ENCODE data around the gene IDH3B. TPM values are rescaled to one million over a fixed set of nuclear protein-coding genes. Genes with fewer than 3 reads are reported as not detected.

IDH3B gene
- polyA plus RNA-seq, 3 donors, result 102 to 224 (median 103) TPM

GRCh38 chr20:2698912-2699311 lies 34.9 kb upstream of the IDH3B start:
- H3K27ac ChIP-seq (ENCODE audit: low read depth in 1 of 2, low read length in 2 of 2), result no peak overlapping the region
- no peaks in the 10 kb centered on the region for H3K79me2 ChIP-seq (ENCODE audit: insufficient read depth, low read length)
- no peak overlapping the region for H3K4me3 ChIP-seq (replicated peaks in 1 of 3; ENCODE audit: low read depth in 2 of 3, low read length in 3 of 3)
- DNase-seq, result no peak
- Mint-ChIP-seq H3K36me3 (no peaks in the 10 kb centered on the region), H3K27me3 (ENCODE audit: low read depth in 3 of 3) (peaks cover 34 to 58% (median 45%) of the 10 kb centered on the region in 3 donors), H3K4me3 (peak overlapping the region in 1 of 2 donors; percentile 49), H3K27ac (peak overlapping the region in 1 of 7 donors; percentile 74), H3K9me3 (peaks cover 0 to 17% (median 11%) of the 10 kb centered on the region in 7 donors), H3K4me1 (no peaks in the 10 kb centered on the region)
- no peaks in the 10 kb centered on the region for H3K4me1 ChIP-seq (ENCODE audit: control insufficient read depth in 1 of 2, insufficient read depth in 2 of 2, low read length in 2 of 2)
- intact Hi-C loops (cut with micrococcal nuclease), result no loop called here
- no peaks in the 10 kb centered on the region for H3K36me3 ChIP-seq (replicated peaks in 1 of 2; ENCODE audit: control insufficient read depth in 1 of 2, insufficient read depth in 2 of 2, low read length in 2 of 2)
- H4K20me1 ChIP-seq (ENCODE audit: insufficient read depth, low read length), result no peaks in the 10 kb centered on the region
- TF ChIP-seq CTCF (IDR thresholded peaks at IDR 0.05), result no peak
- H3K4me2 ChIP-seq (replicated peaks; ENCODE audit: extremely low read depth, low read length, poor library complexity, severe bottlenecking), result no peak overlapping the region
- WGBS (ENCODE audit: insufficient coverage), result 89% methylated on average over 3 of the region's 4 CpGs
- no peak overlapping the region for H2AFZ ChIP-seq (ENCODE audit: insufficient read depth, low read depth, low read length, poor library complexity, severe bottlenecking)
- H3K9me3 ChIP-seq (replicated peaks in 1 of 2; ENCODE audit: control insufficient read depth in 1 of 2, insufficient read depth in 1 of 2, low read length in 2 of 2), result peaks cover 4 to 14% of the 10 kb centered on the region in 2 donors
- peaks cover 19 to 34% of the 10 kb centered on the region in 2 donors for H3K27me3 ChIP-seq (ENCODE audit: control insufficient read depth in 2 of 2, insufficient read depth in 2 of 2, low read length in 2 of 2)
- no peak overlapping the region for H3K9ac ChIP-seq (ENCODE audit: insufficient read depth, low read length, poor library complexity, severe bottlenecking)

GRCh38 chr20:2698186-2698817 lies 34.3 kb upstream of the IDH3B start:
- Histone ChIP-seq H3K79me2 (ENCODE audit: insufficient read depth, low read length) (no peaks in the 10 kb centered on the region), H2AFZ (ENCODE audit: insufficient read depth, low read depth, low read length, poor library complexity, severe bottlenecking) (no peak overlapping the region), H3K27ac (ENCODE audit: low read depth in 1 of 2, low read length in 2 of 2) (no peak overlapping the region), H3K27me3 (ENCODE audit: control insufficient read depth in 2 of 2, insufficient read depth in 2 of 2, low read length in 2 of 2) (peaks cover 24 to 38% of the 10 kb centered on the region in 2 donors), H4K20me1 (ENCODE audit: insufficient read depth, low read length) (no peaks in the 10 kb centered on the region), H3K9ac (ENCODE audit: insufficient read depth, low read length, poor library complexity, severe bottlenecking) (no peak overlapping the region), H3K4me3 (replicated peaks in 1 of 3; ENCODE audit: low read depth in 2 of 3, low read length in 3 of 3) (no peak overlapping the region), H3K36me3 (replicated peaks in 1 of 2; ENCODE audit: control insufficient read depth in 1 of 2, insufficient read depth in 2 of 2, low read length in 2 of 2) (no peaks in the 10 kb centered on the region), H3K4me2 (replicated peaks; ENCODE audit: extremely low read depth, low read length, poor library complexity, severe bottlenecking) (no peak overlapping the region), H3K9me3 (replicated peaks in 1 of 2; ENCODE audit: control insufficient read depth in 1 of 2, insufficient read depth in 1 of 2, low read length in 2 of 2) (peaks cover 0 to 16% of the 10 kb centered on the region in 2 donors), H3K4me1 (ENCODE audit: control insufficient read depth in 1 of 2, insufficient read depth in 2 of 2, low read length in 2 of 2) (peaks cover 0 to 5% of the 10 kb centered on the region in 2 donors)
- no peak for DNase-seq
- 100% methylated on average over 1 of the region's 4 CpGs for WGBS (ENCODE audit: insufficient coverage)
- Mint-ChIP-seq H3K27ac (no peak overlapping the region), H3K27me3 (ENCODE audit: low read depth in 3 of 3) (peaks cover 37 to 64% (median 47%) of the 10 kb centered on the region in 3 donors), H3K4me1 (no peaks in the 10 kb centered on the region), H3K9me3 (peaks cover 0 to 13% (median 5%) of the 10 kb centered on the region in 7 donors), H3K36me3 (no peaks in the 10 kb centered on the region), H3K4me3 (no peak overlapping the region)
- intact Hi-C loops (cut with micrococcal nuclease), result no loop called here
- no peak for TF ChIP-seq CTCF (IDR thresholded peaks at IDR 0.05)

Data from CD14-positive monocyte (primary cell).